ENCODE results near the gene FSD1L.

DNA sequence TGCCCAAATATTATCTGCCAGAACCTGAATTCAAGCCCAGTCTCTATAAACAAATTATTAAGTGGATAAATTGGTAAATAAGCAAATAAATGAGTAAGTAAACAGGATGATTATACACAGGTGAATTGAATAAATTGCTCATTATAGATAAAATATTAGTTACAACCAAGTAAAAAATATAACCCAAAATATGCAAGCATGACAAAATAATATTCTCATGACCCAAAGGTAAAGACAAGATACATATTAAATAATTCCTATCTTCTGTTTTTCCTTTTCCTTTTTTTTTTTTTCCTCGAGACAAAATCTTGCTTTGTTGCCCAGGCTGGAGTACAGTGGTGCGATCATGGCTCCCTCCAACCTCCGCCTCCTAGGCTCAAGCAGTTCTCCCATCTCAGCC is 21.2 kb upstream of the FSD1L start:
- TF ChIP-seq, protein P1, sequence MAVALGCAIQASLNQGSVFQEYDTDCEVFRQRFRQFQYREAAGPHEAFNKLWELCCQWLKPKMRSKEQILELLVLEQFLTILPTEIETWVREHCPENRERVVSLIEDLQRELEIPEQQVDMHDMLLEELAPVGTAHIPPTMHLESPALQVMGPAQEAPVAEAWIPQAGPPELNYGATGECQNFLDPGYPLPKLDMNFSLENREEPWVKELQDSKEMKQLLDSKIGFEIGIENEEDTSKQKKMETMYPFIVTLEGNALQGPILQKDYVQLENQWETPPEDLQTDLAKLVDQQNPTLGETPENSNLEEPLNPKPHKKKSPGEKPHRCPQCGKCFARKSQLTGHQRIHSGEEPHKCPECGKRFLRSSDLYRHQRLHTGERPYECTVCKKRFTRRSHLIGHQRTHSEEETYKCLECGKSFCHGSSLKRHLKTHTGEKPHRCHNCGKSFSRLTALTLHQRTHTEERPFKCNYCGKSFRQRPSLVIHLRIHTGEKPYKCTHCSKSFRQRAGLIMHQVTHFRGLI (tag by site-specific recombination; IDR thresholded peaks at IDR 0.05) = no peak
- TF ChIP-seq REPIN1 (tag by site-specific recombination; IDR thresholded peaks at IDR 0.05; ENCODE audit: low read depth) (no peak), CTCF (tag by site-specific recombination; IDR thresholded peaks at IDR 0.05) (no peak)
- TF ChIP-seq, protein P2, sequence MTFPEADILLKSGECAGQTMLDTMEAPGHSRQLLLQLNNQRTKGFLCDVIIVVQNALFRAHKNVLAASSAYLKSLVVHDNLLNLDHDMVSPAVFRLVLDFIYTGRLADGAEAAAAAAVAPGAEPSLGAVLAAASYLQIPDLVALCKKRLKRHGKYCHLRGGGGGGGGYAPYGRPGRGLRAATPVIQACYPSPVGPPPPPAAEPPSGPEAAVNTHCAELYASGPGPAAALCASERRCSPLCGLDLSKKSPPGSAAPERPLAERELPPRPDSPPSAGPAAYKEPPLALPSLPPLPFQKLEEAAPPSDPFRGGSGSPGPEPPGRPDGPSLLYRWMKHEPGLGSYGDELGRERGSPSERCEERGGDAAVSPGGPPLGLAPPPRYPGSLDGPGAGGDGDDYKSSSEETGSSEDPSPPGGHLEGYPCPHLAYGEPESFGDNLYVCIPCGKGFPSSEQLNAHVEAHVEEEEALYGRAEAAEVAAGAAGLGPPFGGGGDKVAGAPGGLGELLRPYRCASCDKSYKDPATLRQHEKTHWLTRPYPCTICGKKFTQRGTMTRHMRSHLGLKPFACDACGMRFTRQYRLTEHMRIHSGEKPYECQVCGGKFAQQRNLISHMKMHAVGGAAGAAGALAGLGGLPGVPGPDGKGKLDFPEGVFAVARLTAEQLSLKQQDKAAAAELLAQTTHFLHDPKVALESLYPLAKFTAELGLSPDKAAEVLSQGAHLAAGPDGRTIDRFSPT (tag by site-specific recombination; IDR thresholded peaks at IDR 0.05) = no peak
- TF ChIP-seq, protein P3, sequence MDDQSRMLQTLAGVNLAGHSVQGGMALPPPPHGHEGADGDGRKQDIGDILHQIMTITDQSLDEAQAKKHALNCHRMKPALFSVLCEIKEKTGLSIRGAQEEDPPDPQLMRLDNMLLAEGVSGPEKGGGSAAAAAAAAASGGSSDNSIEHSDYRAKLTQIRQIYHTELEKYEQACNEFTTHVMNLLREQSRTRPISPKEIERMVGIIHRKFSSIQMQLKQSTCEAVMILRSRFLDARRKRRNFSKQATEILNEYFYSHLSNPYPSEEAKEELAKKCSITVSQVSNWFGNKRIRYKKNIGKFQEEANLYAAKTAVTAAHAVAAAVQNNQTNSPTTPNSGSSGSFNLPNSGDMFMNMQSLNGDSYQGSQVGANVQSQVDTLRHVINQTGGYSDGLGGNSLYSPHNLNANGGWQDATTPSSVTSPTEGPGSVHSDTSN (CRISPR knock-in tag; IDR thresholded peaks at IDR 0.05) = no peak
